GM19452 (cell line): ENCODE data around the gene KLHL15.

Experiments used
- ATAC-seq: cut with Tn5 transposase; IDR thresholded peaks from one replicate; pipeline ENCODE4 v1.9.1; 2021; ENCODE audit not compliant: unreplicated experiment

The KLHL15 gene

DNA sequence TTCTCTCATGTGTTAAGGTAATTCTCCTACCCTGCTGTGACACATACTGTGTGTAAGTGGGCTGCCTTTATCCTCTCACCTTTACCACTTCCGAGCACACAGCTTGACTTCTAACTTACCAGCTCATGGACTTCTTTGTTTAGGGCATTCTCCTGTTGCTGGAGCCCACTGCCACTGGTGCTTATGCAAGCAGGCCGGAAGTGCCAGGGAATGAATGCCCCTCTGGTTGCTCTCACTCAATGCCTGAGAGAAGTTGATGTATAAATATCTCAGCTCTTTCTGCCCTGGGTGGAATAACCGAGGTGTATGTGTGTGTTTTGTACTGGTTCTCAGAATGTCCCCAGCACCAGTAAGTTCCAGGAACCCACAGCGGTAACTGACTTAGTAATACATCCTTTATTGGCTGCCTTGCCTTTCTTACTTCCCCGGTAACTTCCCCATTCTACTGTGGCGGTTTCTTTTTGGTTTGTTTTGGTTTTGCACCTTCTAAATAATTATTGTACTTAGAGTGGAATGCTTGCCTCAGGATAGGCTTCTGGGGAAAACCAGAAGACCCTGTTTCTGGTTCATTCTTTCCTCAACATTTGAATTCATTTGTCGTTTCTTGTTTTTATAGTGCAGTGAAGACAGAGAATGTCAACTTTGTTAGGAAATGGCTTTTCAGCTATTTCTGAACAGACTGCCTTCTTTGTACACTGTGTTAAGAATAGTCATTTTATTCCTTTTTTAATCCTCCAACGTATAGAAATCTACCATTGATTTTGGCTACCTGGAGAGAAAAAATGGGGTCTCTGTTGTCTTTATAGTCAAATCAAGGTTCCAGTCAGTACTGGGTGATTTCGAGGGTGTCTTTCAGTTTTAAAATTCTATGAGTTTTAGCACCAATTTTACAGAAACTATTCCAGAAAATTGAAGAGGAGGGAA, 73.7 kb downstream of the KLHL15 start:
- ATAC-seq = peak; percentile 95

DNA sequence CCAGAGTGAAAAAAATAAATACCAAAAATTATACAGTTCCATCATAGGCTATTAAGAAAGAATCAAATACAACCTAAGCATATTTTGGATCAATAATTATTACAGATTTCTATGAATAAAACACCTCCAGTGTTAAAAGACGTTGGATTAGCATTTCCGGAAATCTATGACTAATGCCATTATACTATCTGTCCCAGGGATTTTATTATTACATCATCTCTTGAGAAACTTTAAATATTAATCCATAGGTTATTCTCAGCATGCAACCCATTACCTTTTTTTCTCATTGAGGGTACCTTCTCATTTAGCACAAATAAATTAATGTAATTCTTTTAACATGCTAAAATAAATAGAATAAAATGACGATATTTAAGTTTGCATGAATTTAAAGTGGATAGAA, 74.6 kb downstream of the KLHL15 start:
- ATAC-seq = no peak

DNA sequence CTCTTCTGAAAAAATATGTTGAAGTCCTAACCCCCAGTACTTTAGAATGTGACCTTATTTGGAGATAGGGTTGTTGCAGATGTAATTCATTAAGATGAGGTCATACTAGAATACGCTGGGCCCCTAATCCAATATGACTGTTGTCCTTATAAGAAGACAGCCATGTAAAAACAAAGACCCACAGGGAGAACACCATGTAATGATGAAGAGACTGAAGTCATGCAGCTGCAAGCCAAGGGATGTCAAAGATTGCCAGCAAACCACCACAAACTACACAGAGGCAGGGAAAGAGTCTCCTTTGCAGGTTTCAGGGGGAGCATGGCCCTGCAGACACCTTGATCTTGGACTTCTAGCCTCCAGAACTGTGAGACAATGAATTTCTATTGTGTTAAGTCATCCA, 81.8 kb downstream of the KLHL15 start:
- no peak for ATAC-seq

DNA sequence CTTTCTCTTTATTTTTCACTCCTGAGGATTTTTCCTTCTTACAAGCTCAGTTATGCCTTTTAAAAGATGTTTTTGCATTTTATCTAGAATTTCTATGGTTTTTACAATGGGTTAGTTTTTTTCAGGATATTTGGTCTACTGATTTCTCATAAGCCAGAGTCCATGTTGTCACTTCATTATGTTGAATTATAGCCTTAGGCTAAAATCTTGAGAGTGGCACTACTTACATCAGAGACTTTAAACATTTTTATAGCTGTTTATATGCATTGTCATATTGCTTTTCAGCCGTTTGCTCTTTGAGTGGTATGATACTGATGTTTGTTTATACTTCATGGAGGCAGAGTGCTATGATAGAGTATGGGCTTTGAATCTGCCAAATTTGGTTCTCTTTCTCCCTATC, 82.8 kb downstream of the KLHL15 start:
- ATAC-seq = no peak

DNA sequence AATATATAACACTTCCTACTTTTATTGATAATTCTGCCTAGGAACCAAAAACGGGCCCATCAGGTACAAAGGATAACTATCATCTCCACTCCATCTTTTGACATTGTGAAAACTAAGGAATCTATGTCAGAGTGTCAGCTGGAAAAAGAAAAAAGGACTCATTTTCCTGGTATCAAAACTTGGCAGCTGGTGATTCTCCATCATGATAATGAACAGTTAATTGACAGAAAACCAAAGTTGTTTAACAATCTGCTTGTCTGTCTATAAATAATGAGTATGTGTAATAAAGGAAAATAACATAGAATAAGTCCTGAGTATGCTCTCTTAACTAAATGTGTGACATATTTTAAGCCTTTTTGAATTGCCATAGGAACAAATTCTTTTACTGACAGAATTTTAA, 87.8 kb downstream of the KLHL15 start:
- no peak for ATAC-seq

DNA sequence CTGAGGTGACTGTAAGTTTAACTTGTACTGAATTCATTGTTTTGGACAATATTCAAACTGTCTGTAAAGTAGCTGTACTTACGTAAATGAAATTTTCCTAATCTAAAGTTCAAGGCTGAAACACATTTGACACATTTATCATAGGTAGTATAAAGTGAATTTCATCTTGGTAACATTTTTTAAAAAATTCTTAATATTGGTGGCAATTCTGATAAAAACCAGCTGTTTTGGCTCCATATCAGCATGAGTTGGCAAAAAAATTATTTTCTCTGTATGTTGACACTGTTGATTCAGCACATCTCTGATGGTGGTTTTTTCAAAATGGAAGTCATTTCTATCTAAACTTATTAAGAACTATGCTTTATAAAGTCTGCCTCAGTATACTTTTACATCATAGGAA, 88.3 kb downstream of the KLHL15 start:
- no peak for ATAC-seq

DNA sequence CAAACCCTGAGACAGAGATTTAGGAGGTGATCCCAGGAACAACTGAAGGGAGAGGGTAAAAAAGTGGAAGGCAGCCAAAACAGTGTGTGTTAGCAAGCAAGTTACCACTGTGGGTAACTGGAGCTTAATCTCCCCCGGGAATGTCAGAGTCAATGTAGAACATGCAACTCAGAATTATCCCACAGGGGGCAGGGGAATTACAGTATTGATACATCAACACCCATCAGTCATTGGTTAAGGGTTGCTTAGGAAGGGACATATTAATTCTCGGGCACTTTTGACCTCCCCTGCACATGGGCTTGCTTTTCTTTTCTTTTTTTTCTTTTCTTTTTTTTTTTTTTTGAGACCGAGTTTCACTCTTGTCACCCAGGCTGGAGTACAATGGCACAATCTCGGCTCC, 89.9 kb downstream of the KLHL15 start:
- no peak for ATAC-seq

DNA sequence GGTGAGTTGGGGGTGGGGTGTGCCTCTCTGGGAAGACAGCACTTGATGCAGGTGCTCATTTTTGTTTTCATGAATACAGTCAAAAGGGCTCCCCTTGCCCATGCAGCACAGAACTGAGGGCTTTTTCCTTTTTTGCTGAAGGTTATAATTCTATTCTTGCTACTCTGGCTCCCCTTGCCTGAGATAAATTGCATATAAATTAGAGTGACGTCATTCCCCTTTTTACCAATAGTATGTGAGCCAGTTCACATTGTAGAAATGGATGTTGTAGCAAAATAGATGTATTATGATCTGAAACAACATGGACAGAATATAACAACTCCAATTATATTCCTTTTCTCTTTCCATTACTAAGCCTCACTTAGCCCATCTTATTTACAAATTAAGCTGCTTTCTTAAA, 90.8 kb downstream of the KLHL15 start:
- ATAC-seq = no peak

DNA sequence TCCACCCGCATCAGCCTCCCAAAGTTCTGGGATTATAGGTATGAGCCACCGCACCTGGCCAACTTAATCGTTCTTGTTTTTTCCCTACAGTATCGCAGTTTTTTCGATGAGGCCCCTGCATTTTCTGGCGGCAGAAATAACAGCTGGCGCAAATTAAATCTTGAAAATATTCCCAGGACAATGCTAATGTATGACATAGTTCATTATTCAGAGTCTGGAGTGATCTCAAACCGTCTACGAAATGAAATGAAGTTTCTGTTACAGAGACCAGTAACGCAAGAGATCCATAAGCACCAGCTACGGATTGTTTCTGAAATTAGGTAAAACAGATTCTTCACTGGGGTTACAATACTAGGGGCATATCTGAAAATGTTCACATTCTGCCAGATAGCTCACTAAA, 91.9 kb downstream of the KLHL15 start:
- no peak for ATAC-seq
